Epithelial cell of proximal tubule (primary cell): Measurements from ENCODE around the gene FBXL12. TPM values are rescaled to one million over a fixed set of nuclear protein-coding genes. Genes with fewer than 3 reads are reported as not detected.
"Not testable (repeated sequence)": the region's sequence is repeated elsewhere in the genome, so short reads cannot be mapped to it uniquely, and the experiment has no call there.

Source experiments
- DNase-seq: peaks from one replicate; pipeline ENCODE4 v3.0.0-alpha.2; 2011; ENCODE audit warnings: low read depth
- H3K4me3 ChIP-seq: 2 replicates; pipeline ENCODE4 v1.5.1; 2011; ENCODE audit warnings: low read depth, mild to moderate bottlenecking, low read length
- CTCF ChIP-seq: conservative IDR thresholded peaks from 2 replicates; pipeline ENCODE4 v1.5.1; 2012; ENCODE audit warnings: low read depth, mild to moderate bottlenecking, low read length
- total RNA-seq: library from RNA; depleted of rRNA; stranded (reverse); fragments of >200 nt; gene quantifications from 2 replicates; pipeline ENCODE4 v1.2.3, GENCODE V29; 2015

FBXL12 gene
- total RNA-seq, 1 donor from 2014 or later: 26.7 TPM

- no peak for TF ChIP-seq CTCF
These were observed 8.7 kb upstream of the FBXL12 start, which contains the start of gene UBL5 for GRCh38 chr19:9827289-9828238. Gene UBL5 (plus strand): TSS chr19:9827918. CDS start chr19:9828338, 420 bp downstream.

GRCh38 chr19:9823816-9824215, 4.9 kb upstream of the FBXL12 start:
- H3K4me3 ChIP-seq: no peak overlapping the region

More at GRCh38 chr19:9827289-9828238, 8.7 kb upstream of the FBXL12 start, which contains the start of gene UBL5:
- DNase-seq: peak; percentile 35
- peak within 1 kb of the TSS; percentile 74 for H3K4me3 ChIP-seq

GRCh38 chr19:9820034-9820433, 1.2 kb upstream of the FBXL12 start:
- H3K4me3 ChIP-seq: peak overlapping the region; percentile 46

More at GRCh38 chr19:9823816-9824215, 4.9 kb upstream of the FBXL12 start:
- TF ChIP-seq CTCF: no peak
- no peak for DNase-seq

GRCh38 chr19:9819596-9819909, 674 bp upstream of the FBXL12 start:
- no peak for TF ChIP-seq CTCF
- DNase-seq: no peak
- peak overlapping the region; percentile 46 for H3K4me3 ChIP-seq

More at GRCh38 chr19:9820034-9820433, 1.2 kb upstream of the FBXL12 start:
- not testable (repeated sequence) for DNase-seq

GRCh38 chr19:9818175-9818733, 625 bp downstream of the FBXL12 start:
- H3K4me3 ChIP-seq: peak overlapping the region; percentile 94
- TF ChIP-seq CTCF: no peak
- no peak for DNase-seq

- no peak overlapping the region for H3K4me3 ChIP-seq
- DNase-seq: no peak
- no peak for TF ChIP-seq CTCF
These were observed 7.7 kb downstream of the FBXL12 start for GRCh38 chr19:9811139-9811538.
